Adrenal gland (tissue), 12 donors: ENCODE results near the gene PSORS1C1. TPM values are rescaled to one million over a fixed set of nuclear protein-coding genes. Genes with fewer than 3 reads are reported as not detected.

Source experiments
- DNase-seq, 7 donors: peaks; one replicate each; pipeline ENCODE4 v3.0.0-alpha.2; 2019 to 2020
- H3K27ac ChIP-seq, 5 donors: fragments of 200-600 bp; sonication (generic) in 4 of 5; 1 replicate in 3 of 5; 2 replicates in 2 of 5; pipeline versions ENCODE4 v1.5.1 to v1.8.0; 2016 to 2020; ENCODE audit warnings: mild to moderate bottlenecking in 1 of 5
- H3K27me3 ChIP-seq: fragments of 200-600 bp; 2 replicates; pipeline ENCODE4 v1.8.0; 2021
- H3K36me3 ChIP-seq, 2 donors: fragments of 200-600 bp; replicated peaks in 1 of 2; 1 replicate in 1 of 2; 2 replicates in 1 of 2; pipeline versions ENCODE4 v1.5.1 to v1.8.0; 2018 to 2022
- H3K4me1 ChIP-seq, 2 donors: fragments of 200-600 bp; replicated peaks in 1 of 2; 1 replicate in 1 of 2; 2 replicates in 1 of 2; pipeline versions ENCODE4 v1.5.1 to v1.8.0; 2018 to 2021
- H3K4me3 ChIP-seq, 4 donors: fragments of 200-600 bp; sonication (generic) in 3 of 4; one replicate each; pipeline ENCODE4 v1.5.1; 2016 to 2018
- H3K9me3 ChIP-seq, 3 donors: fragments of 200-600 bp; sonication (generic) in 1 of 3; replicated peaks in 1 of 3; 1 replicate in 2 of 3; 2 replicates in 1 of 3; pipeline versions ENCODE4 v1.5.1 to v1.8.0; 2016 to 2021
- CTCF ChIP-seq, 6 experiments: fragments of 450-650 bp in 4 of 6; fragments of 200-600 bp in 2 of 6; sonication (generic) in 1 of 6; IDR thresholded peaks; 1 replicate in 5 of 6; 2 replicates in 1 of 6; pipeline versions ENCODE4 v1.5.1 to v1.8.0; 2016 to 2021; ENCODE audit warnings: antibody characterized with exemption in 6 of 6, mild to moderate bottlenecking in 2 of 6, moderate library complexity in 1 of 6
- POLR2A ChIP-seq, 2 donors: fragments of 450-650 bp; IDR thresholded peaks; one replicate each; pipeline ENCODE4 v1.6.1; 2017; ENCODE audit warnings: antibody characterized with exemption in 2 of 2, mild to moderate bottlenecking in 2 of 2, moderate library complexity in 1 of 2
- WGBS, 4 donors: extraction: QIAGEN DNeasy Blood & Tissue Kit in 2 of 4; methylation state at CpG; one replicate each; pipeline versions ENCODE4 v1.1.5 to v1.1.7; 2013 to 2017; 5-methylcytosine and 5-hydroxymethylcytosine counted together
- intact Hi-C, 2 donors: fragments of 100-400 bp; cut with DNase I; formaldehyde crosslinking; loops; one replicate each; pipeline versions ENCODE4 v1.14.1 to v1.15.0; 2022 to 2023
- polyA plus RNA-seq, 3 donors: library from polyadenylated mRNA; stranded (reverse); fragments of 200-250 nt in 2 of 3; fragments of 350-450 nt in 1 of 3; fragmentation: Illumina TruSeq in 1 of 3; extraction: RNeasy Lipid Tissue Mini Kit (QIAGEN cat#74804) in 1 of 3; gene quantifications; one replicate each; pipeline ENCODE4 v1.2.3, GENCODE V29; 2013 to 2014
- total RNA-seq, 9 donors: library from RNA; depleted of rRNA in 4 of 9; stranded (reverse); fragments of >200 nt in 4 of 9; fragments of 120-200 nt in 1 of 9; fragmentation: NEBNext Ultra II Directional in 1 of 9; extraction: Animal tissue kit (Norgen Biotek cat#: 25700) in 1 of 9; gene quantifications; one replicate each; pipeline versions ENCODE4 v1.1.0 to v1.2.4, GENCODE V29; 2013 to 2023
- donor health status: healthy with polysubstance abuse.
- donor health status: Bipolar disorder and iron deficiency.
- donor health status: DM: yes; HTN: yes; CAD: no.
- donor health status: DM: no; HTN: no; CAD: no.
- donor health status: DM: no; HTN: no; CAD: no.
- donor health status: DM: yes; HTN: yes; CAD: no.

PSORS1C1 gene
- total and polyA plus RNA-seq, 12 donors, result 0.06 to 5.1 (median 0.61) TPM

GRCh38 chr6:31143148-31143547 lies 28.5 kb downstream of the PSORS1C1 start:
- no peak overlapping the region for H3K4me3 ChIP-seq
- intact Hi-C loops, result no loop called here
- H3K4me1 ChIP-seq, result no peaks in the 10 kb centered on the region
- H3K36me3 ChIP-seq, result no peaks in the 10 kb centered on the region
- TF ChIP-seq POLR2A (IDR thresholded peaks at IDR 0.05), result no peak
- TF ChIP-seq CTCF (IDR thresholded peaks at IDR 0.05), result no peak
- H3K27ac ChIP-seq, result no peak overlapping the region
- no peaks in the 10 kb centered on the region for H3K9me3 ChIP-seq
- no peaks in the 10 kb centered on the region for H3K27me3 ChIP-seq
- 59 to 78% (median 72%) methylated on average over 10 to 11 of the region's 11 CpGs for WGBS, 4 donors
- no peak for DNase-seq

GRCh38 chr6:31144296-31144969 lies 29.8 kb downstream of the PSORS1C1 start:
- no peak overlapping the region for H3K4me3 ChIP-seq
- intact Hi-C loops, result no loop called here
- H3K9me3 ChIP-seq, result no peaks in the 10 kb centered on the region
- H3K27ac ChIP-seq, result no peak overlapping the region
- H3K4me1 ChIP-seq, result no peaks in the 10 kb centered on the region
- WGBS, 4 donors, result 87 to 94% (median 93%) methylated on average over 17 to 18 of the region's 18 CpGs
- no peak for TF ChIP-seq POLR2A (IDR thresholded peaks at IDR 0.05)
- no peak for TF ChIP-seq CTCF (IDR thresholded peaks at IDR 0.05)
- H3K27me3 ChIP-seq, result no peaks in the 10 kb centered on the region
- no peak for DNase-seq
- H3K36me3 ChIP-seq, result no peaks in the 10 kb centered on the region

GRCh38 chr6:31144970-31145340 lies 30.4 kb downstream of the PSORS1C1 start:
- intact Hi-C loops, result no loop called here
- TF ChIP-seq CTCF (IDR thresholded peaks at IDR 0.05) (no peak), POLR2A (IDR thresholded peaks at IDR 0.05) (no peak)
- no peaks in the 10 kb centered on the region for H3K4me1 ChIP-seq
- WGBS, 4 donors, result 79 to 92% (median 85%) methylated on average over 6 to 11 of the region's 11 CpGs
- no peak for DNase-seq
- no peak overlapping the region for H3K27ac ChIP-seq
- H3K9me3 ChIP-seq, result no peaks in the 10 kb centered on the region
- no peaks in the 10 kb centered on the region for H3K36me3 ChIP-seq
- H3K27me3 ChIP-seq, result no peaks in the 10 kb centered on the region
- H3K4me3 ChIP-seq, result no peak overlapping the region

GRCh38 chr6:31145386-31145785 lies 30.8 kb downstream of the PSORS1C1 start:
- no peaks in the 10 kb centered on the region for H3K9me3 ChIP-seq
- H3K27ac ChIP-seq, result no peak overlapping the region
- no peaks in the 10 kb centered on the region for H3K27me3 ChIP-seq
- intact Hi-C loops, result no loop called here
- DNase-seq, result no peak
- TF ChIP-seq CTCF (IDR thresholded peaks at IDR 0.05) (no peak), POLR2A (IDR thresholded peaks at IDR 0.05) (no peak)
- no peaks in the 10 kb centered on the region for H3K36me3 ChIP-seq
- WGBS, 4 donors, result 91 to 97% (median 94%) methylated on average over 10 of the region's 10 CpGs
- no peaks in the 10 kb centered on the region for H3K4me1 ChIP-seq
- no peak overlapping the region for H3K4me3 ChIP-seq
